ENCODE results near the gene CRYAB. TPM values are rescaled to one million over a fixed set of nuclear protein-coding genes. Genes with fewer than 3 reads are reported as not detected.

Gene CRYAB
- total RNA-seq, 1 donor from 2014 or later, result 0.45 TPM

DNA sequence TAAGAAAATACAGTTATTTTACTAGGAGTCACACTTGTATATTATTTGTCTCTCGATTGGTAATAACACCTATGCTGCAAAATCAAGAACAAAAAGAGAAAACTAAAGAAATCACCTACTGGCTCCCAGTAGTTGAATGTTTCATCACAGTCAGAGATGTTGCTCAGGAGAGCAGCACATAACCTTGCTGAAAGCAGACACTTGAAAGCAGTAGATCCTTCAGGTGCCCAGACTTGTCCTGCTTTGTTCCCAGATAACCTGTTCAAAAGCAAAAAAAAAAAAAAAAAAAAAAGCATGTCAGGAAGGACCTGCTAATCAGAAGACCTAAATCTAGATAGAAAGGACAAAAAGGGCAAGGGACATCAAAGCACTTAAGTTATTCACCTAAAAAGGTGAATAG, 41.5 kb downstream of the CRYAB start:
- Mint-ChIP-seq H3K4me1 (peaks cover 15% of the 10 kb centered on the region), H3K27ac (no peak overlapping the region), H3K9me3 (no peaks in the 10 kb centered on the region), H3K36me3 (peaks cover 17% of the 10 kb centered on the region), H3K27me3 (ENCODE audit: insufficient read depth, low read depth) (peaks cover 5% of the 10 kb centered on the region), H3K4me3 (peak overlapping the region; percentile 46)
- DNase-seq (ENCODE audit: low spot score), result no peak
- H3K27me3 ChIP-seq, result no peaks in the 10 kb centered on the region
- peaks cover 7% of the 10 kb centered on the region for H3K36me3 ChIP-seq
- peaks cover 7% of the 10 kb centered on the region for H3K79me2 ChIP-seq (ENCODE audit: low read depth)
- H3K4me2 ChIP-seq, result peak overlapping the region; percentile 86
- no peak overlapping the region for H2AFZ ChIP-seq (replicated peaks)
- H3K4me3 ChIP-seq, result peak overlapping the region; percentile 85
- TF ChIP-seq, protein P1, sequence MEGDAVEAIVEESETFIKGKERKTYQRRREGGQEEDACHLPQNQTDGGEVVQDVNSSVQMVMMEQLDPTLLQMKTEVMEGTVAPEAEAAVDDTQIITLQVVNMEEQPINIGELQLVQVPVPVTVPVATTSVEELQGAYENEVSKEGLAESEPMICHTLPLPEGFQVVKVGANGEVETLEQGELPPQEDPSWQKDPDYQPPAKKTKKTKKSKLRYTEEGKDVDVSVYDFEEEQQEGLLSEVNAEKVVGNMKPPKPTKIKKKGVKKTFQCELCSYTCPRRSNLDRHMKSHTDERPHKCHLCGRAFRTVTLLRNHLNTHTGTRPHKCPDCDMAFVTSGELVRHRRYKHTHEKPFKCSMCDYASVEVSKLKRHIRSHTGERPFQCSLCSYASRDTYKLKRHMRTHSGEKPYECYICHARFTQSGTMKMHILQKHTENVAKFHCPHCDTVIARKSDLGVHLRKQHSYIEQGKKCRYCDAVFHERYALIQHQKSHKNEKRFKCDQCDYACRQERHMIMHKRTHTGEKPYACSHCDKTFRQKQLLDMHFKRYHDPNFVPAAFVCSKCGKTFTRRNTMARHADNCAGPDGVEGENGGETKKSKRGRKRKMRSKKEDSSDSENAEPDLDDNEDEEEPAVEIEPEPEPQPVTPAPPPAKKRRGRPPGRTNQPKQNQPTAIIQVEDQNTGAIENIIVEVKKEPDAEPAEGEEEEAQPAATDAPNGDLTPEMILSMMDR (IDR thresholded peaks at IDR 0.05), result no peak
- TF ChIP-seq EZH2phosphoT487 (IDR thresholded peaks at IDR 0.05) (no peak), EZH2 (IDR thresholded peaks at IDR 0.05) (no peak)
- no peak overlapping the region for H3K27ac ChIP-seq
- peaks cover 18% of the 10 kb centered on the region for H3F3A ChIP-seq (ENCODE audit: low read depth)
- no peaks in the 10 kb centered on the region for H4K20me1 ChIP-seq (ENCODE audit: low read depth)
- H3K4me1 ChIP-seq, result no peaks in the 10 kb centered on the region
- no peak overlapping the region for H3K9ac ChIP-seq
- H3K9me3 ChIP-seq (ENCODE audit: low read depth), result no peaks in the 10 kb centered on the region

- Histone ChIP-seq H3F3A (ENCODE audit: low read depth) (no peaks in the 10 kb centered on the region), H3K4me3 (no peak overlapping the region), H3K36me3 (no peaks in the 10 kb centered on the region), H3K9me3 (ENCODE audit: low read depth) (no peaks in the 10 kb centered on the region), H3K27me3 (no peaks in the 10 kb centered on the region), H4K20me1 (ENCODE audit: low read depth) (no peaks in the 10 kb centered on the region), H3K27ac (no peak overlapping the region), H3K4me1 (no peaks in the 10 kb centered on the region), H3K79me2 (ENCODE audit: low read depth) (no peaks in the 10 kb centered on the region), H2AFZ (replicated peaks) (no peak overlapping the region), H3K4me2 (no peak overlapping the region), H3K9ac (no peak overlapping the region)
- Mint-ChIP-seq H3K4me3 (no peak overlapping the region), H3K36me3 (peaks cover 13% of the 10 kb centered on the region), H3K27ac (no peak overlapping the region), H3K27me3 (ENCODE audit: insufficient read depth, low read depth) (no peaks in the 10 kb centered on the region), H3K9me3 (no peaks in the 10 kb centered on the region), H3K4me1 (no peaks in the 10 kb centered on the region)
- TF ChIP-seq, protein P1 (IDR thresholded peaks at IDR 0.05), result no peak
- TF ChIP-seq EZH2phosphoT487 (IDR thresholded peaks at IDR 0.05) (no peak), EZH2 (IDR thresholded peaks at IDR 0.05) (no peak)
- no peak for DNase-seq (ENCODE audit: low spot score)
Observed at GRCh38 chr11:111860257-111860656, 51.3 kb downstream of the CRYAB start.

Small RNA genes within 50 kb of the gene (small RNA-seq; reads per million reads assigned to genes)
- gene C11orf52 (not detected), gene GNG5P3 (not detected), gene RNA5SP351 (not detected), gene RPL37AP8 (0.18 reads per million)

Other genes starting within 250 kb of the CRYAB start
- gene PPP2R1B, start 145.4 kb downstream of the CRYAB start, total RNA-seq (ENCODE audit: low replicate concordance), result 47.8 and 68.4 TPM in 2 replicates
- 36.9 and 39.5 TPM in 2 replicates for gene ALG9, start 40.2 kb downstream of the CRYAB start, total RNA-seq (ENCODE audit: low replicate concordance)
- gene FDXACB1, start 32.6 kb downstream of the CRYAB start, total RNA-seq (ENCODE audit: low replicate concordance), result 4.0 and 6.0 TPM in 2 replicates
- 28.6 and 46.7 TPM in 2 replicates for gene CFAP68, start 32.2 kb downstream of the CRYAB start, total RNA-seq (ENCODE audit: low replicate concordance)
- not detected in 2 replicates for gene HSPB2, start 964 bp upstream of the CRYAB start, total RNA-seq (ENCODE audit: low replicate concordance)
- gene C11orf52, start 7.1 kb upstream of the CRYAB start, total RNA-seq (ENCODE audit: low replicate concordance), result 0.65 TPM in 1 of 2 replicates, not detected in the other
- 23.6 and 25.2 TPM in 2 replicates for gene DIXDC1, start 25.6 kb upstream of the CRYAB start, total RNA-seq (ENCODE audit: low replicate concordance)
- gene DLAT, start 113.6 kb upstream of the CRYAB start, total RNA-seq (ENCODE audit: low replicate concordance), result 48.2 and 55.7 TPM in 2 replicates
- 1.6 and 3.5 TPM in 2 replicates for gene PIH1D2, start 162.2 kb upstream of the CRYAB start, total RNA-seq (ENCODE audit: low replicate concordance)
- gene NKAPD1, start 162.5 kb upstream of the CRYAB start, total RNA-seq (ENCODE audit: low replicate concordance), result 35.9 and 60.0 TPM in 2 replicates
- gene TIMM8B, start 175.0 kb upstream of the CRYAB start, total RNA-seq (ENCODE audit: low replicate concordance), result 38.9 and 46.9 TPM in 2 replicates
- gene SDHD, start 175.1 kb upstream of the CRYAB start, total RNA-seq (ENCODE audit: low replicate concordance), result 59.7 and 75.4 TPM in 2 replicates